Liver (tissue), 9 donors: Measurements from ENCODE around the gene TNNT3. TPM values are rescaled to one million over a fixed set of nuclear protein-coding genes. Genes with fewer than 3 reads are reported as not detected.

Source experiments
- DNase-seq: peaks from one replicate; pipeline ENCODE4 v3.0.0-alpha.2; 2017; ENCODE audit warnings: low spot score
- H3K27ac ChIP-seq, 2 donors: one replicate each; pipeline ENCODE4 v1.7.0; 2013; ENCODE audit warnings: inconsistent platforms in 2 of 2, low read length in 2 of 2, control low read depth in 1 of 2, low read depth in 1 of 2, mild to moderate bottlenecking in 1 of 2
- H3K27me3 ChIP-seq, 4 donors: one replicate each; pipeline versions ENCODE4 v1.6.1 to v1.7.0; 2013; ENCODE audit warnings: low read length in 3 of 4, inconsistent platforms in 1 of 4, mild to moderate bottlenecking in 1 of 4, moderate library complexity in 1 of 4; ENCODE audit not compliant: control insufficient read depth in 4 of 4, insufficient read depth in 4 of 4
- H3K36me3 ChIP-seq, 4 donors: one replicate each; pipeline versions ENCODE4 v1.6.1 to v1.7.0; 2013; ENCODE audit warnings: low read length in 3 of 4, mild to moderate bottlenecking in 3 of 4, low read depth in 1 of 4, moderate library complexity in 1 of 4; ENCODE audit not compliant: control insufficient read depth in 4 of 4, insufficient read depth in 3 of 4
- H3K4me1 ChIP-seq, 4 donors: one replicate each; pipeline versions ENCODE4 v1.6.1 to v1.7.0; 2013; ENCODE audit warnings: low read length in 3 of 4, mild to moderate bottlenecking in 3 of 4, moderate library complexity in 1 of 4; ENCODE audit not compliant: control insufficient read depth in 4 of 4, insufficient read depth in 4 of 4
- H3K4me3 ChIP-seq, 3 donors: one replicate each; pipeline versions ENCODE4 v1.6.1 to v1.7.0; 2013; ENCODE audit warnings: low read length in 3 of 3, control low read depth in 1 of 3, low read depth in 1 of 3, mild to moderate bottlenecking in 1 of 3
- H3K9ac ChIP-seq, 2 donors: one replicate each; pipeline ENCODE4 v1.7.0; 2013; ENCODE audit warnings: low read length in 2 of 2, mild to moderate bottlenecking in 2 of 2, moderate library complexity in 2 of 2, control low read depth in 1 of 2, low read depth in 1 of 2
- H3K9me3 ChIP-seq, 4 donors: one replicate each; pipeline versions ENCODE4 v1.6.1 to v1.7.0; 2013; ENCODE audit warnings: low read length in 3 of 4; ENCODE audit not compliant: control insufficient read depth in 4 of 4
- EGR1 ChIP-seq, 2 donors: IDR thresholded peaks; 2 replicates each; pipeline ENCODE4 v1.6.1; 2016 to 2018; ENCODE audit warnings: antibody characterized with exemption in 2 of 2, low read depth in 2 of 2
- FOXA1 ChIP-seq: IDR thresholded peaks from 2 replicates; pipeline ENCODE4 v1.6.1; 2016; ENCODE audit warnings: antibody characterized with exemption
- FOXA2 ChIP-seq: IDR thresholded peaks from 2 replicates; pipeline ENCODE4 v1.6.1; 2016; ENCODE audit warnings: antibody characterized with exemption
- GABPA ChIP-seq, 2 donors: IDR thresholded peaks in 1 of 2; conservative IDR thresholded peaks in 1 of 2; 2 replicates each; pipeline ENCODE4 v1.6.1; 2016; ENCODE audit warnings: antibody characterized with exemption in 2 of 2, mild to moderate bottlenecking in 1 of 2, moderate library complexity in 1 of 2
- HNF4A ChIP-seq, 2 donors: conservative IDR thresholded peaks; 2 replicates each; pipeline ENCODE4 v1.6.1; 2016; ENCODE audit warnings: antibody characterized with exemption in 2 of 2, mild to moderate bottlenecking in 2 of 2
- HNF4G ChIP-seq: IDR thresholded peaks from 2 replicates; pipeline ENCODE4 v1.6.1; 2016; ENCODE audit warnings: antibody characterized with exemption
- JUND ChIP-seq, 2 donors: IDR thresholded peaks; 2 replicates each; pipeline ENCODE4 v1.6.1; 2016; ENCODE audit warnings: antibody characterized with exemption in 2 of 2
- NR2F2 ChIP-seq: IDR thresholded peaks from 2 replicates; pipeline ENCODE4 v1.6.1; 2016; ENCODE audit warnings: antibody characterized with exemption
- SP1 ChIP-seq: IDR thresholded peaks from 2 replicates; pipeline ENCODE4 v1.6.1; 2018; ENCODE audit warnings: antibody characterized with exemption, mild to moderate bottlenecking
- YY1 ChIP-seq: IDR thresholded peaks from 2 replicates; pipeline ENCODE4 v1.6.1; 2016; ENCODE audit warnings: antibody characterized with exemption, mild to moderate bottlenecking
- WGBS: extraction: QIAGEN DNeasy Blood & Tissue Kit; methylation state at CpG from one replicate; pipeline ENCODE4 v1.1.7; 2013; 5-methylcytosine and 5-hydroxymethylcytosine counted together
- polyA plus RNA-seq, 2 donors: library from polyadenylated mRNA; stranded (reverse) in 1 of 2; unstranded in 1 of 2; fragments of 200-250 nt in 1 of 2; fragments of >200 nt in 1 of 2; fragmentation: Nextera tagmentation in 1 of 2; extraction: Ambion mirVana in 1 of 2; gene quantifications; one replicate each; pipeline versions ENCODE4 v1.2.1 to v1.2.3, GENCODE V29; 2013 to 2015
- total RNA-seq, 2 donors: library from RNA; depleted of rRNA; stranded (reverse); fragments of >200 nt; gene quantifications; one replicate each; pipeline ENCODE4 v1.2.3, GENCODE V29; 2014
- TF ChIP-seq, protein P1 (sequence below): fragments of 150-350 bp; IDR thresholded peaks from 2 replicates; pipeline ENCODE4 v1.5.1; 2017; ENCODE audit warnings: improper control_type of control experiment, low read depth, low read length; ENCODE audit not compliant: missing input control
- TF ChIP-seq, protein P2 (sequence below): IDR thresholded peaks from 2 replicates; pipeline ENCODE4 v1.6.1; 2016; ENCODE audit warnings: antibody characterized with exemption, mild to moderate bottlenecking
- TF ChIP-seq, protein P3 (sequence below): IDR thresholded peaks from 2 replicates; pipeline ENCODE4 v1.6.1; 2016; ENCODE audit warnings: antibody characterized with exemption
- TF ChIP-seq, protein P4 (sequence below): IDR thresholded peaks from 2 replicates; pipeline ENCODE4 v1.6.1; 2016; ENCODE audit warnings: antibody characterized with exemption
- donor health status: healthy.
- donor health status: healthy.
- donor health status: healthy.
- donor health status: healthy.
- donor health status: healthy.

Gene TNNT3
- total and polyA plus RNA-seq, 4 donors = 0.06 to 0.14 TPM; not detected in 2

DNA sequence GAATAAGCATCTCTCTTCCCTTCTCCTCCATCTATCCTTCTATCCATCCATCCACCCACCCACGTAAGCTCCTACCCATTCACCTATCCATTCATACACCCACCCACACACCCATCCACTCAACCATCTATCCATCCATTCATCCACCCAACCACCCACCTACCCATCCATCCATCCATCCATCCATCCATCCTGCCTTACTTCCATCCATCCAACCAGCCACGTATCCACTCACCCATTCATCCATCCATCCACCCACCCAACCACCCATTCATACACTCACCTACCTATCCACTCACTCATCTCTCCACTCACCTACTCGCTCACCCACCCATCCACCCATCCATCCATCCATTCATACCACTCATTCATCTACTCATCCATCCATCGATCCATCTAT lies 13.2 kb downstream of the TNNT3 start:
- Histone ChIP-seq H3K9ac (no peak overlapping the region), H3K27ac (no peak overlapping the region), H3K27me3 (no peaks in the 10 kb centered on the region), H3K4me3 (no peak overlapping the region), H3K4me1 (no peaks in the 10 kb centered on the region), H3K36me3 (no peaks in the 10 kb centered on the region), H3K9me3 (no peaks in the 10 kb centered on the region)
- 94% methylated on average over 4 of the region's 4 CpGs for WGBS
- TF ChIP-seq NR2F2 (no peak), GABPA (IDR thresholded peaks at IDR 0.05 in 1 of 2, conservative IDR thresholded peaks at IDR 0.05 in 1 of 2) (no peak), SP1 (no peak), JUND (IDR thresholded peaks at IDR 0.05) (no peak), FOXA2 (no peak), FOXA1 (no peak)
- TF ChIP-seq, protein P1, sequence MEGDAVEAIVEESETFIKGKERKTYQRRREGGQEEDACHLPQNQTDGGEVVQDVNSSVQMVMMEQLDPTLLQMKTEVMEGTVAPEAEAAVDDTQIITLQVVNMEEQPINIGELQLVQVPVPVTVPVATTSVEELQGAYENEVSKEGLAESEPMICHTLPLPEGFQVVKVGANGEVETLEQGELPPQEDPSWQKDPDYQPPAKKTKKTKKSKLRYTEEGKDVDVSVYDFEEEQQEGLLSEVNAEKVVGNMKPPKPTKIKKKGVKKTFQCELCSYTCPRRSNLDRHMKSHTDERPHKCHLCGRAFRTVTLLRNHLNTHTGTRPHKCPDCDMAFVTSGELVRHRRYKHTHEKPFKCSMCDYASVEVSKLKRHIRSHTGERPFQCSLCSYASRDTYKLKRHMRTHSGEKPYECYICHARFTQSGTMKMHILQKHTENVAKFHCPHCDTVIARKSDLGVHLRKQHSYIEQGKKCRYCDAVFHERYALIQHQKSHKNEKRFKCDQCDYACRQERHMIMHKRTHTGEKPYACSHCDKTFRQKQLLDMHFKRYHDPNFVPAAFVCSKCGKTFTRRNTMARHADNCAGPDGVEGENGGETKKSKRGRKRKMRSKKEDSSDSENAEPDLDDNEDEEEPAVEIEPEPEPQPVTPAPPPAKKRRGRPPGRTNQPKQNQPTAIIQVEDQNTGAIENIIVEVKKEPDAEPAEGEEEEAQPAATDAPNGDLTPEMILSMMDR = no peak
- no peak for DNase-seq

DNA sequence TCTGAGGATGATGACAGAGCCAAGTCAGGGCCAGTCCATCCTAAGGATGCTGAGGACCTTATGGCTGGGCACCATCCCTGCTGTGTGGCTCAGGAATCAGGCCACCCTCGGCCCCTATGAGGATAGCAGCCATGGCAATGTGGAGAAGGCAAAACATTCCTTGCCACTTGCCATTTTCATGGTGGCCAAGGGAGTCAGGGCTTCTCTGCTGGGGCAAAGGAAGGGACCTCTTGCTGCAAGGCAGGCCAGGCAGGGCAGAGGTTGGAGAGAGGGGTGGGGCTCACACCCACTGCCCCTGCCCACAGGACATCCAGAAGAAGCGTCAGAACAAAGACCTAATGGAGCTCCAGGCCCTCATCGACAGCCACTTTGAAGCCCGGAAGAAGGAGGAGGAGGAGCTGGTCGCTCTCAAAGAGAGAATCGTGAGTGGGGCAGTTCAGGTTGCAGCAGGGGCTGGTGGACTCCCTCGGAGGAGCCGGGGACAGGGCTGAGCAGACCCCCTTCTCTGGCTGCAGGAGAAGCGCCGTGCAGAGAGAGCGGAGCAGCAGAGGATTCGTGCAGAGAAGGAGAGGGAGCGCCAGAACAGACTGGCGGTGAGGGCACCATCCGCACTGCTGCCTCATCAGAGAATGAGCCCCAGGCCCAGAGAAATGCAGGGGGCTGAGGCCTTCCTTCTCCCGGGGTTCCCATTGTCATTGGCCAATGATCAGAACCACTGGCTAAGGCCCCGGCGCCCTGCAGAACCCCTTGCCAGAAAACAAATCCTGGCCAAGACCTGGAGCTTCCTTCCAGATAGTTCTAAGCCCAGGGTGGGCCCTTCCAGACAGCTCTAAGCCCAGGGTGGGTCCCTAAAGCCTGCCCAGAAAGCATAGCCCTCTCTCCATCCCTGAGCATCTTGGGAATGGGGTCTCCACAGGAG lies 14.2 kb downstream of the TNNT3 start:
- Histone ChIP-seq H3K36me3 (no peaks in the 10 kb centered on the region), H3K27me3 (no peaks in the 10 kb centered on the region)
- no peak for DNase-seq

DNA sequence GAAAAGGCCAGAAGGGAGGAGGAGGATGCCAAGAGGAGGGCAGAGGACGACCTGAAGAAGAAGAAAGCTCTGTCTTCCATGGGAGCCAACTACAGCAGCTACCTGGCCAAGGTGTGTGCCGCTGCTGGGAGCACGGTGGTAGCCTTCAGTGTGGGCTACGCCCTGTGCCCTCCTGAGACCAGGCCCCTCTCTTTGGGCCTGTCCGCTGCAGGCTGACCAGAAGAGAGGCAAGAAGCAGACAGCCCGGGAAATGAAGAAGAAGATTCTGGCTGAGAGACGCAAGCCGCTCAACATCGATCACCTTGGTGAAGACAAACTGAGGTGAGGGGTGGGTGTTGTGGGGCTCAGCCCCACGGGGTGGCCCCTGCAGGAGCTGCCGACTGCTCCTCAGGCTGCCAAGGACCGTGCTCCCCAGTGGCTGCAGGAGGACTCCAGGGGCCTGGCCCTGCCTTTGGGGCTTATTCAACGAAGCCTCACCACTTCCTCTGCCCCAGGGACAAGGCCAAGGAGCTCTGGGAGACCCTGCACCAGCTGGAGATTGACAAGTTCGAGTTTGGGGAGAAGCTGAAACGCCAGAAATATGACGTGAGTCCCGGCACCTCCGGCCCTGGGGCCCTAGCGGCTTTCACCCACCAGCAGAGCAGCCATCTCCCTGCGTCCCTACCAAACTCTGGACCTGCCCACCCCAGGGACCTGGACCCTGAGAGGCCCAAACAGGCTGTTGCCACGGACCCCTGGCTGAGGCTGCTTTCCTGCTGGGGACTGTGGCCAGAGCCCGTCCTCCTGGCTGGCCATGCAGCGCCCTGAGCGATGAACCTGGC lies 15.0 kb downstream of the TNNT3 start:
- no peak for DNase-seq
- TF ChIP-seq, protein P2, sequence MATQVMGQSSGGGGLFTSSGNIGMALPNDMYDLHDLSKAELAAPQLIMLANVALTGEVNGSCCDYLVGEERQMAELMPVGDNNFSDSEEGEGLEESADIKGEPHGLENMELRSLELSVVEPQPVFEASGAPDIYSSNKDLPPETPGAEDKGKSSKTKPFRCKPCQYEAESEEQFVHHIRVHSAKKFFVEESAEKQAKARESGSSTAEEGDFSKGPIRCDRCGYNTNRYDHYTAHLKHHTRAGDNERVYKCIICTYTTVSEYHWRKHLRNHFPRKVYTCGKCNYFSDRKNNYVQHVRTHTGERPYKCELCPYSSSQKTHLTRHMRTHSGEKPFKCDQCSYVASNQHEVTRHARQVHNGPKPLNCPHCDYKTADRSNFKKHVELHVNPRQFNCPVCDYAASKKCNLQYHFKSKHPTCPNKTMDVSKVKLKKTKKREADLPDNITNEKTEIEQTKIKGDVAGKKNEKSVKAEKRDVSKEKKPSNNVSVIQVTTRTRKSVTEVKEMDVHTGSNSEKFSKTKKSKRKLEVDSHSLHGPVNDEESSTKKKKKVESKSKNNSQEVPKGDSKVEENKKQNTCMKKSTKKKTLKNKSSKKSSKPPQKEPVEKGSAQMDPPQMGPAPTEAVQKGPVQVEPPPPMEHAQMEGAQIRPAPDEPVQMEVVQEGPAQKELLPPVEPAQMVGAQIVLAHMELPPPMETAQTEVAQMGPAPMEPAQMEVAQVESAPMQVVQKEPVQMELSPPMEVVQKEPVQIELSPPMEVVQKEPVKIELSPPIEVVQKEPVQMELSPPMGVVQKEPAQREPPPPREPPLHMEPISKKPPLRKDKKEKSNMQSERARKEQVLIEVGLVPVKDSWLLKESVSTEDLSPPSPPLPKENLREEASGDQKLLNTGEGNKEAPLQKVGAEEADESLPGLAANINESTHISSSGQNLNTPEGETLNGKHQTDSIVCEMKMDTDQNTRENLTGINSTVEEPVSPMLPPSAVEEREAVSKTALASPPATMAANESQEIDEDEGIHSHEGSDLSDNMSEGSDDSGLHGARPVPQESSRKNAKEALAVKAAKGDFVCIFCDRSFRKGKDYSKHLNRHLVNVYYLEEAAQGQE = no peak
- TF ChIP-seq SP1 (no peak), JUND (IDR thresholded peaks at IDR 0.05) (no peak), NR2F2 (no peak), HNF4A (conservative IDR thresholded peaks at IDR 0.05) (no peak), YY1 (no peak), FOXA2 (no peak), FOXA1 (no peak), HNF4G (no peak), EGR1 (IDR thresholded peaks at IDR 0.05; ENCODE audit: low read depth in 2 of 2) (no peak), GABPA (IDR thresholded peaks at IDR 0.05 in 1 of 2, conservative IDR thresholded peaks at IDR 0.05 in 1 of 2) (no peak)
- TF ChIP-seq, protein P3, sequence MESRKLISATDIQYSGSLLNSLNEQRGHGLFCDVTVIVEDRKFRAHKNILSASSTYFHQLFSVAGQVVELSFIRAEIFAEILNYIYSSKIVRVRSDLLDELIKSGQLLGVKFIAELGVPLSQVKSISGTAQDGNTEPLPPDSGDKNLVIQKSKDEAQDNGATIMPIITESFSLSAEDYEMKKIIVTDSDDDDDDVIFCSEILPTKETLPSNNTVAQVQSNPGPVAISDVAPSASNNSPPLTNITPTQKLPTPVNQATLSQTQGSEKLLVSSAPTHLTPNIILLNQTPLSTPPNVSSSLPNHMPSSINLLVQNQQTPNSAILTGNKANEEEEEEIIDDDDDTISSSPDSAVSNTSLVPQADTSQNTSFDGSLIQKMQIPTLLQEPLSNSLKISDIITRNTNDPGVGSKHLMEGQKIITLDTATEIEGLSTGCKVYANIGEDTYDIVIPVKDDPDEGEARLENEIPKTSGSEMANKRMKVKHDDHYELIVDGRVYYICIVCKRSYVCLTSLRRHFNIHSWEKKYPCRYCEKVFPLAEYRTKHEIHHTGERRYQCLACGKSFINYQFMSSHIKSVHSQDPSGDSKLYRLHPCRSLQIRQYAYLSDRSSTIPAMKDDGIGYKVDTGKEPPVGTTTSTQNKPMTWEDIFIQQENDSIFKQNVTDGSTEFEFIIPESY = no peak
- TF ChIP-seq, protein P4, sequence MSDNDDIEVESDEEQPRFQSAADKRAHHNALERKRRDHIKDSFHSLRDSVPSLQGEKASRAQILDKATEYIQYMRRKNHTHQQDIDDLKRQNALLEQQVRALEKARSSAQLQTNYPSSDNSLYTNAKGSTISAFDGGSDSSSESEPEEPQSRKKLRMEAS = no peak
- TF ChIP-seq, protein P1 = no peak
- H3K9ac ChIP-seq = no peak overlapping the region
- H3K27ac ChIP-seq = no peak overlapping the region
- H3K9me3 ChIP-seq = no peaks in the 10 kb centered on the region
- no peaks in the 10 kb centered on the region for H3K36me3 ChIP-seq
- H3K4me3 ChIP-seq = no peak overlapping the region
- WGBS = 74% methylated on average over 24 of the region's 24 CpGs
- no peaks in the 10 kb centered on the region for H3K27me3 ChIP-seq
- no peaks in the 10 kb centered on the region for H3K4me1 ChIP-seq

More for the DNA sequence above, 14.2 kb downstream of the TNNT3 start:
- no peak for TF ChIP-seq HNF4A (conservative IDR thresholded peaks at IDR 0.05)
- Histone ChIP-seq H3K27ac (no peak overlapping the region), H3K9me3 (no peaks in the 10 kb centered on the region), H3K4me1 (no peaks in the 10 kb centered on the region), H3K4me3 (no peak overlapping the region), H3K9ac (no peak overlapping the region)
- 83% methylated on average over 18 of the region's 18 CpGs for WGBS
